ENCODE results near the gene RTP3.
"Not testable (repeated sequence)": the region's sequence is repeated elsewhere in the genome, so short reads cannot be mapped to it uniquely, and the experiment has no call there.

The RTP3 gene

GRCh38 chr3:46492890-46493547 is 4.8 kb upstream of the RTP3 start:
- no peak for DNase-seq

DNA sequence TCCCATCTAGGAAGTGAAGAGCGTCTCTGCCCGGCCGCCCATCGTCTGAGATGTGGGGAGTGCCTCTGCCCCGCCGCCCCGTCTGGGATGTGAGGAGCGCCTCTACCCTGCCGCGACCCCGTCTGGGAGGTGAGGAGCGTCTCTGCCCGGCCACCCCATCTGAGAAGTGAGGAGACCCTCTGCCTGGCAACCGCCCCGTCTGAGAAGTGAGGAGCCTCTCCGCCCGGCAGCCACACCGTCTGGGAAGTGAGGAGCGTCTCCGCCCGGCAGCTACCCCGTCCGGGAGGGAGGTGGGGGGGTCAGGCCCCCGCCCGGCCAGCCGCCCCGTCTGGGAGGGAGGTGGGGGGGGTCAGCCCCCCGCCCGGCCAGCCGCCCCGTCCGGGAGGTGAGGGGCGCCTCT is 3.3 kb upstream of the RTP3 start:
- not testable (repeated sequence) for DNase-seq

- DNase-seq = no peak
These were observed 1.8 kb upstream of the RTP3 start for GRCh38 chr3:46495901-46496456.

DNA sequence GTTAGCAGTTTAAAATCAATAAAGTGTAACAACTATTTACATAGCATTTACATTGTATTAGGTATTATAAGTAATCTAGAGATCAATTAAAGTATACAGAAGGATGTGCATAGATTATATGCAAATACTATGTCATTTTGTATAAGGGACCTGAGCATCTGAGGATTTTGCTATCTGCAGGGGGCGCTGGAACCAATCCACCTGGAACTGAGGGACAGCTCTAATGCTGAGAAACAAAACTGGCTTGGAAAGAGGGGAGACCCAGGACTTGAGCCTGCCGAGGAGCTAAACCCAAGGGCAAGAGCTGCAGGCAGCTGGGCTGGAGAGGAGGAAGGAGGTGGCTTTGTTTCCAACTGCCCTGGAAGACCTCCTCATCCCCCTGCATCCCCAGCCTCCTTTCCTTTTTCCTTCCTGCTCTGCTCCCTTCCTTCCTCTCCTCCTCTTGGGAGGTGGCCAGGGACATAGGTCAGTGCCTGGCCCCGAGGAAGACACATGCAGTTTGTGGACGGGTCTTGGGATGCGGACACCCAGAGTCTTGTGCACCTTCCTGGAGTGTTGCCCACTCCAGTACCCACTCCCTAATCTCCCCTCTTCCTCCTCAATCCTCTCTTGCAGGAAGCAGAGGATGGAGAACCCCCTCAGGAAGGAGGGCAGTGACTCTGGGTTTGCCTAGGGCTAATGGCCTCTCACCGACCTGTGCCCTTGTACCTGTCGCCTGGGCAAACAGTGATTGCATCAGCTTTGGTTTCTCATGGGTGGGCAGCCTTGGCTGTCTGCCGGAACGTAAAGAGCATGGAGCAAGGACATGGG is 825 bp upstream of the RTP3 start:
- peak; percentile 63 for DNase-seq

DNA sequence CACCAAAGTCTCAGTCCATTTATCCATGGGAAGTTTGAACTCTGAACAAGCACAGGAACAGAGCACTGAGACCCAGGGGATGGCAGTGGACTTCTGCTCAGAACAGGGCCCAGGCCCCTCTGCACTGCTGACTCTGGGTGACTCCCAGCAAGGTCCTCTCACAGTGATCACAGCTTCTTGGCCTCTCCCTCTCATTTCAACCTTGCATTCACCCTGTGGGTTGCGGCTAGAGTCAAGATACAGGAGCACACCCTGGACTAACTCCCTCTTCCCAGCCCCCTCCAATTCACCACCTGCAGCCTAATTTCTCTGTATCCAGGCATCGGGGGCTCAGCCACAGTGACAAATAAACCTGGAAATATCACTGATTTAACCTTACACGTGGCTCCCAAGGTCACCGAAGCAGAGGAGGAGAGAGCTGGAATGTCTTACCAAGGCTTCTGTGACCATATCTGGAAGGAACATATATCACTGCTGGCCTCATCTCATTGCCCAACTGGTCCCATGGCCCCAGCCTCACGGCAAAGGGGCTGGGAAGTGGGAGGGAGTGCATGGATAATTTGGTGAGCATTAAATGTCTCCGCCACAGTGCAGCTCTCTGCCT is 1.2 kb downstream of the RTP3 start:
- no peak for DNase-seq

DNA sequence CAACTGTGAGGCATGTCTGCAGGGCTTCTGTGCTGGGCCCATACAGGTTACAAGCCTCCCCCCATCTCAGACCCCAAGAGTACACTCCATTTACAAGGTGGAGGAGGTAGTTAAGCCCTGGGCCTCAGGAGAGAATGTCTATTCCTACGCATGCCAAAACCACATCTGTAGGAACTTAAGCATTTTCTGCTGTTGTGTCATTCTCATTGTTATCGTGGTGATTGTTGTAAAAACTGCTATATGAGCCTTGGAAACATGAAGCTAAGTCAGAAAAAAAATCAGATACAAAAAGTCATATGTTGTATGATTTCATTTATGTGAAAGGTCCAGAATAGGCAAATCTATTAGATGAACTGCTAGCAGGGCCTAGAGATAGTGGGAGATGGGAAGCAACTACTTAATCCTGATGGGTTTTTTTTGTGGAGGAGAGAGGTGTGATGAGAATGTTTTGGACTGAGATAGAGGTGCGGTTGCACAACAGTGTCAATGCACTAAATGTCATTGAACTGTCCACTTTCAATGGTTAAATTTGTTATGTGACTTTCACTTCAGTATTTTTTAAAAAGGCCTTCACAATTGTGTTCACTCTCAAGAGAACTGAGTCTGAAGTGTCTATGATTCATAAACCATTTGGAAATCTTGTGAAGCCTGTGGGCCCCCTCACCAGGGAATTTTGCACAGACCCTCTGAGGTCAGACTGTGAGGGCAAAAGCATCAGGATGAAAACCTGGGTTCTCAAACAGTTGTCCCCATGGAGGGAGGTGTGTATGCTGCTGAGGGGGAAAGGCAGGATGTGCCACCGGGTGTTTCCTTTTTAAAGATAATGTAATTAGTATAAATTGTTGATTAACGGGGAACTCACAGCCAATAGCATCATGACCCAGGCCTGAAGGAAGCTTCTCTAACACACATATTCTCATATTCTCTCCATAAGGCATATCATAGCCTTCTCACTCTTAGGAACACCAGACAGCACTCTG is 3.2 kb downstream of the RTP3 start:
- no peak for DNase-seq

DNA sequence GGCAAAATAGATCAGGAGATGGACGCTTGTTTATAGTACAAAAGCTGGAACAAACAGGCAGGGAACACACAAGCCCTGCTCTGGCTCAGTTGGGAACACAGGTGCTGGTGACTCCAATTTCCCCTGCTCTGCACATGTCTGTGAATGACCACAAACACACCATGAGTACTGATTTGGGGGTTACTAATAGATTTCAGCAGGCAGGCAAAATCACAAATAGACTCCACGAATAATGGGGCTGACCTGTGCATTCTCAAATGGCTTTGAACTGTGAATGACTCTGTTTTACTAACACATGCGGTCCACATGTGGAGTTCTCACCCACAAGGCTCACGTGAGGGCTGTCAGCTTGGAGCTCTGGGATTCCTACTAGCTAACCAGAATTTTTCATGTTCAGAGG is 3.9 kb downstream of the RTP3 start:
- DNase-seq = no peak

DNA sequence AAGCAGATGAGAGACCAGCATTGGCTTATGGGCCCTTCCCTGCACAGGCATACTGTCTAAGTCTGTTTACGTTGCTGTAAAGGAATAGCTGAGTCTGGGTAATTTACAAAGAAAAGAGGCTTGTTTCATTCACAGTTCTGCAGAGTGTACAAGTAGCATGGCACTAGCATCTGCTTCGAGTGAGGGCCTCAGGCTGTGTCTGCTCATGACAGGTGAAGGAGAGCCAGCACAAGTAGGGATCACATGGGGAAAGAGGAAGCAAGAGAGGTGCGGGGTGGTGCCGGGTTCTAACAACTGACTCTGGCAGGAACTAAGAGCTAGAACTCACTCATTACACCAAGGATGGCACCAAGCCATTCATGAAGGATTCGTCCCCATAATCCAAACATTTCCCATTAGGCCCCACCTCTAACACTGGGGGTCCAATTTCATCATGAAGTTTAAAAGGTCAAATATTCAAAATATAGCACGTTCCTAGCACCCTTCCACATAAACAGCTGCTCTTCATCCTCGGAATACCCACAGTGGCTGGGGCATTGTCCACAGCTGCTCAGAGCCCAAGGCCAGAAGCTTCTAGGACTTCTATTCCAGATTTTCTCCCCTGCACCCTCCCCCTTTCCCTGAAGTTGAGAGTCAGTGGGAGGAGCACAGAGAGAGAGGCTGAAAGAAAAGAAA is 5.6 kb downstream of the RTP3 start:
- no peak for DNase-seq

DNA sequence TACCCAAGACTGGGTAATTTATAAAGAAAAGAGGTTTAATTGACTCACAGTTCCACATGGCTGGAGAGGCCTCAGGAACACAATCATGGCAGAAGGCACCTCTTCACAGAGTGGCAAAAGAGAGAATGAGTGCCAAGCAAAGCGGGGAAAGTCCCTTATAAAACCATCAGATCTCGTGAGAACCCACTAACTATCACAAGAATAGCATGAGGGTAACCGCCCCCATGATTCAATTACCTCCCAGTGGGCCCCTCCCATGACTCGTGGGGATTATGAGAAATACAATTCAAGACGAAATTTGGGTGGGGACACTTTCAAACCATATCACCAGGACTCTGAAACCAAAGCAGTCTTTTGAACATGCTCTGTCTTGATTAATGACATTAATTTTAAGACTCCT is 7.0 kb downstream of the RTP3 start:
- no peak for DNase-seq

GRCh38 chr3:46505953-46506352 is 8.2 kb downstream of the RTP3 start:
- no peak for DNase-seq

DNA sequence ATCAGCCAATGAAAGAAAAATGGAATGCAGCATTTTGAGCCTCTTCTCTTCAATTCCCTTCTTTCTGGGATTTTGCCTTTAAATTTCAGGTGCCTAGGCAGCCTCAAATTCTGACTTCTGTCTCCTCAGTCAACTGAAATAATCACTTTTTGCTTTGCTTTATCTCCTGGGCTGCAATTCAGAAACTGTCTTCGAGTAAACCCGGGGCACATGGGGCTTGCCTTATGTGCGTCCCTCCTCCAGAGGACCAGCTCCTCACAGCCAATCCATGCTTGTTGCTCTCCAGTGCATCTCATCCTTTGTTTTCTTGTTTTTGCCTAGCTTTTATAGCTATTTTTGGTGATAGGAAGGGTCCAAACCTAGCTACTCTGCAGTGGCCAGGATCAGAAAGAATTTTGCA is 8.8 kb downstream of the RTP3 start:
- no peak for DNase-seq

DNA sequence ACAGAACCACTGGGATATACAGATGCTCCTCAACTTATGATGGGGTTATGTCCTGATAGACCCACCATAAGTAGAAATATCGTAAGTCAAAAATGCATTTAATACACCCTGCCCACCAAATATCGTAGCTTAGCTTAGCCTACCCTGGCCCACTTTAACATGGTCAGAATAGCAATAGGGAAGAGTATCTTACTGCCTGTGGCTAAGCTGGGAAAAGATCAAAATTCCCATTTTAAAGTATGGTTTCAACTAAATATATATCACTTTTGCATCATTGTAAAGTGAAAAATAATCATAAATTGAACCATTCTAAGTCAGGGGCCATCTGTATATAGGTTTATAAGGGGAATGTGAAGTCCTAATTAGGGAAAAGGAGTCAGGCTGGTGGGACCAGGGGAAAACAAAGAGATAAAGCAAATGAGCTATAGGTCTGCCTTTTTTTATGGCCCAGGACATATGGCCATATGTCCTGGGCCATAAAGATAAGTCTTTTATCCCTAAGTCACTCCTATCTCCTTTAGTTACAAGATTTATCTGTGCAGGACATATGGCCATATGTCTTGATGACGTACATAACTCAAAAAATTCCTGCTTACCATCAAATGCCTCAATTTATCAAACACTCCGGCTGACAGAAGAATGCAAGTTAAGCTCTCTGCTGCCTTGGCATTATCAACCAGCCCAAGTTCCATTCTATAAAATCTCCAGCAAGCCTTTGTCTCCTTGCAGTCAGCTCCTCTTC is 11.2 kb downstream of the RTP3 start:
- no peak for DNase-seq

GRCh38 chr3:46509661-46510187 is 11.9 kb downstream of the RTP3 start:
- DNase-seq = no peak

DNA sequence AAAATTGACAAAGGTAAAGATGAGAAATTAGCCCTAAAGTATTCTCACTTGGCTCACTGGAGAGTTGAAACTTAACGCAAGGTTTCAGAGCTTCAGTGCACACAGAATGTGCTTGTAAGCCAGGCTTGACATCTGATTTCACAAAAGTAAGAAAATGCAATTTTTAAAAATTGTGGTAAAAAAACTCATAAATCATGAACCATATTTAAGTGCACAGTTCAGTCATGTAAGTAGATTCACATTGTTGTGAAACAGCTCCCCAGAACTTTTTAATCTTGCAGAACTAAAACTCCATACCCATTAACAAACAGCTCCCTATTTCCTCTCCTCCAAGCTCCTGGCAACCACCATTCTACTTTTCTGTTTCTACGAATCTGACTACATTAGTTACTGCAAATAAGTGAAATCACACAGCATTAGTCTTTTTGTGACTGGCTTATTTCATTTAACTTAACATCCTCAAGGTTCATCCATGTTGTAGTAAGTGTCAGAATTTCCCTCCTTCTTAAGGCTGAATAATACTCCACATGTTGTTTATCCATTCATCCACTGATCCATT is 14.5 kb downstream of the RTP3 start:
- no peak for DNase-seq

GRCh38 chr3:46516521-46516920 is 18.7 kb downstream of the RTP3 start:
- DNase-seq = no peak

- DNase-seq = no peak
These were observed 19.4 kb downstream of the RTP3 start for GRCh38 chr3:46517016-46517783.

- no peak for DNase-seq
These were observed 20.0 kb downstream of the RTP3 start for GRCh38 chr3:46517784-46518181.

- no peak for DNase-seq
These were observed 22.2 kb downstream of the RTP3 start for GRCh38 chr3:46519952-46520351.

- no peak for DNase-seq
These were observed 22.8 kb downstream of the RTP3 start for GRCh38 chr3:46520531-46520930.

- no peak for DNase-seq
These were observed 23.3 kb downstream of the RTP3 start for GRCh38 chr3:46521096-46521495.
